GM12878 (cell line): ENCODE data around the gene DOCK7. TPM values are rescaled to one million over a fixed set of nuclear protein-coding genes. Genes with fewer than 3 reads are reported as not detected.

ENCODE experiments used
- ATAC-seq: fragments of 200-7000 bp; cut with Tn5 transposase; 3 replicates; pipeline ENCODE4 v1.9.1; 2020; ENCODE audit warnings: mild to moderate bottlenecking, moderate library complexity
- BruUV-seq: library from RNA; stranded (reverse); fragments of 400-500 nt; replicated peaks from 2 replicates; lab custom pipeline; 2021; lab: Mats Ljungman, UMichigan
- CTCF ChIA-PET: fragments of 300-600 bp; sonication (Branson Sonifier 250); formaldehyde crosslinking; extraction: SDS; loops from one replicate; lab custom pipeline; 2021; ENCODE audit warnings: inconsistent platforms; lab: Yijun Ruan, JAX
- POLR2A ChIA-PET: fragments of 350-600 bp; formaldehyde crosslinking; extraction: SDS; loops from one replicate; lab custom pipeline; 2021; ENCODE audit warnings: inconsistent platforms; lab: Charles Lee
- RAD21 ChIA-PET: fragments of 300-600 bp; sonication (Branson Sonifier 250); formaldehyde crosslinking; loops from one replicate; lab custom pipeline; 2023; ENCODE audit warnings: antibody characterized with exemption; ENCODE audit not compliant: unreplicated experiment; lab: Charles Lee
- SMC1A ChIA-PET: fragments of 300-600 bp; sonication (Branson Sonifier 250); formaldehyde crosslinking; loops from one replicate; lab custom pipeline; 2023; ENCODE audit not compliant: unreplicated experiment, uncharacterized antibody; lab: Charles Lee
- DNase-seq: peaks from one replicate; pipeline ENCODE4 v3.0.0-alpha.2; 2011; ENCODE audit warnings: low read depth, low spot score
- FAIRE-seq: peaks from 3 replicates; lab custom pipeline; 2011; peaks lifted over from hg19 to GRCh38; lab: Jason Lieb, UNC
- H2AFZ ChIP-seq: 2 replicates; pipeline ENCODE4 v1.6.0; 2011; ENCODE audit warnings: low read depth, low read length, control low read depth; ENCODE audit not compliant: control insufficient read depth
- H3K27ac ChIP-seq: 2 replicates; pipeline ENCODE4 v1.5.1; 2011; ENCODE audit warnings: control low read depth; ENCODE audit not compliant: control insufficient read depth, insufficient read depth
- H3K27me3 ChIP-seq, 2 experiments: replicated peaks in 1 of 2; 2 replicates each; pipeline versions ENCODE4 v1.6.0 to v1.6.1; 2011; ENCODE audit warnings: low read length in 1 of 2; ENCODE audit not compliant: control insufficient read depth in 2 of 2, insufficient read depth in 2 of 2
- H3K36me3 ChIP-seq, 2 experiments: 2 replicates each; pipeline ENCODE4 v1.5.1; 2011; ENCODE audit warnings: low read length in 1 of 2; ENCODE audit not compliant: control insufficient read depth in 2 of 2, insufficient read depth in 2 of 2
- H3K4me1 ChIP-seq: 2 replicates; pipeline ENCODE4 v1.6.1; 2011; ENCODE audit warnings: mild to moderate bottlenecking, low read length, moderate library complexity, mixed read lengths; ENCODE audit not compliant: control insufficient read depth, insufficient read depth
- H3K4me2 ChIP-seq: 2 replicates; pipeline ENCODE4 v1.6.0; 2011; ENCODE audit warnings: control low read depth; ENCODE audit not compliant: control insufficient read depth, insufficient read depth
- H3K4me3 ChIP-seq: fragments of 200-600 bp; sonication (generic); 2 replicates; pipeline ENCODE4 v1.5.1; 2016
- H3K79me2 ChIP-seq: 2 replicates; pipeline ENCODE4 v1.6.0; 2011; ENCODE audit warnings: low read length; ENCODE audit not compliant: control insufficient read depth, insufficient read depth
- H3K9ac ChIP-seq: 2 replicates; pipeline ENCODE4 v1.8.0; 2011; ENCODE audit warnings: low read length, control low read depth, mixed read lengths; ENCODE audit not compliant: control insufficient read depth, insufficient read depth
- H3K9me3 ChIP-seq: replicated peaks from 3 replicates; pipeline ENCODE4 v1.5.1; 2011; ENCODE audit warnings: mild to moderate bottlenecking, low read length; ENCODE audit not compliant: control insufficient read depth, insufficient read depth
- H4K20me1 ChIP-seq: 2 replicates; pipeline ENCODE4 v1.6.0; 2011; ENCODE audit not compliant: control insufficient read depth, insufficient read depth
- CTCF ChIP-seq, 3 experiments: IDR thresholded peaks in 2 of 3; conservative IDR thresholded peaks in 1 of 3; 2 replicates each; pipeline ENCODE4 v1.5.1; 2011; ENCODE audit warnings: low read depth in 3 of 3, low read length in 3 of 3, mild to moderate bottlenecking in 3 of 3, control low read depth in 2 of 3, moderate library complexity in 2 of 3, inconsistent platforms in 1 of 3, mixed read lengths in 1 of 3; ENCODE audit not compliant: control insufficient read depth in 2 of 3, insufficient read depth in 1 of 3; ENCODE audit errors: extremely low read depth in 1 of 3
- KDM1A ChIP-seq: fragments of 200-600 bp; sonication (generic); IDR thresholded peaks from 2 replicates; pipeline ENCODE4 v1.6.1; 2016; ENCODE audit warnings: borderline replicate concordance
- MEF2B ChIP-seq: fragments of 450-650 bp; IDR thresholded peaks from 2 replicates; pipeline ENCODE4 v1.6.1; 2018; ENCODE audit warnings: mild to moderate bottlenecking, moderate library complexity; ENCODE audit not compliant: partially characterized antibody, poor library complexity, severe bottlenecking
- RAD21 ChIP-seq: IDR thresholded peaks from 2 replicates; pipeline ENCODE4 v1.6.1; 2011; ENCODE audit warnings: mild to moderate bottlenecking, low read depth, low read length, moderate library complexity; ENCODE audit not compliant: insufficient read depth
- SMAD1 ChIP-seq: fragments of 450-650 bp; IDR thresholded peaks from 2 replicates; pipeline ENCODE4 v1.6.1; 2018; ENCODE audit warnings: mild to moderate bottlenecking, low read depth; ENCODE audit not compliant: partially characterized antibody
- SMC3 ChIP-seq: IDR thresholded peaks from 2 replicates; pipeline ENCODE4 v1.6.1; 2011; ENCODE audit warnings: low read length, improper control_type of control experiment, borderline replicate concordance
- ZNF592 ChIP-seq: fragments of 450-650 bp; IDR thresholded peaks from 2 replicates; pipeline ENCODE4 v1.6.1; 2017; ENCODE audit warnings: mild to moderate bottlenecking, moderate library complexity
- WGBS: methylation state at CpG from one replicate; pipeline ENCODE4 v1.1.6; 2016; ENCODE audit warnings: low lambda C conversion rate; ENCODE audit not compliant: insufficient replicate concordance, insufficient coverage; ENCODE audit errors: missing lambda C conversion rate; 5-methylcytosine and 5-hydroxymethylcytosine counted together
- in situ Hi-C: fragments of 300-500 bp; cut with MboI; formaldehyde crosslinking; loops from 9 replicates; pipeline ENCODE4 v1.14.3; 2018; ENCODE audit warnings: mixed read lengths
- intact Hi-C: fragments of 100-400 bp; cut with micrococcal nuclease; formaldehyde crosslinking; loops from one replicate; pipeline ENCODE4 v1.14.2; 2022; ENCODE audit not compliant: unreplicated experiment
- polyA plus RNA-seq, 11 experiments: library from polyadenylated mRNA; depleted of rRNA in 4 of 11; unstranded in 6 of 11; stranded (reverse) in 5 of 11; fragments of >200 nt; fragmentation: Nextera tagmentation in 4 of 11; fragmentation: Illumina TruSeq in 1 of 11; extraction: Ambion mirVana in 4 of 11; extraction: Trizol in 1 of 11; gene quantifications; 1 replicate in 1 of 11; 2 replicates in 10 of 11; pipeline versions ENCODE4 v1.2.1 to v1.2.3, GENCODE V29; 2011 to 2016; ENCODE audit warnings: inconsistent platforms in 2 of 11, missing spikeins in 2 of 11, low read depth in 1 of 11
- total RNA-seq, 4 experiments: library from RNA; depleted of rRNA in 3 of 4; stranded (reverse); fragments of >200 nt in 3 of 4; fragmentation: Illumina TruSeq in 1 of 4; extraction: Trizol in 1 of 4; gene quantifications; 2 replicates each; pipeline versions ENCODE4 v1.2.1 to v1.2.3, GENCODE V29; 2013 to 2021
- TF ChIP-seq, protein P1 (sequence below): fragments of 450-650 bp; formaldehyde crosslinking; IDR thresholded peaks from 2 replicates; pipeline ENCODE4 v1.4.0; 2020; ENCODE audit warnings: mild to moderate bottlenecking, moderate library complexity

Gene DOCK7
- total and polyA plus RNA-seq, 10 of the 15 experiments (the other 5 are each of a cell fraction or from before 2014, with no cell fraction given) = 4.8 to 34.6 (median 26.9) TPM

- WGBS = 39% methylated on average over 1 of the region's 1 CpG
- Histone ChIP-seq H2AFZ (no peak overlapping the region), H3K79me2 (no peaks in the 10 kb centered on the region), H3K27ac (no peak overlapping the region), H3K4me2 (no peak overlapping the region), H3K9me3 (no peaks in the 10 kb centered on the region), H3K27me3 (no peaks in the 10 kb centered on the region), H3K4me1 (no peaks in the 10 kb centered on the region), H3K36me3 (peaks cover 0 to 3% of the 10 kb centered on the region in 2 experiments; a peak in 1 of 4 replicates), H3K9ac (no peak overlapping the region), H3K4me3 (no peak overlapping the region), H4K20me1 (no peaks in the 10 kb centered on the region)
- FAIRE-seq (peak; percentile 59), DNase-seq (peak; percentile 9), ATAC-seq (peak; percentile 68)
- ChIA-PET SMC1A (interaction anchor here (0.6 to 7.6 kb wide), 31 partner anchors 9 to 333 kb away, joined by 3 to 186 read pairs (median 4); partner anchors contain the start of gene DOCK7), RAD21 (interaction anchor here (0.6 to 5.5 kb wide), 14 partner anchors 8 to 333 kb away, joined by 3 to 156 read pairs (median 4); no protein-coding TSS in a partner anchor), CTCF (interaction anchor here (0.5 to 11.2 kb wide), 43 partner anchors 8 to 345 kb away, joined by 3 to 305 read pairs (median 4); partner anchors contain the start of gene ATG4C), POLR2A (interaction anchor here (0.6 kb wide), 1 partner anchor 31 kb away, joined by 3 read pairs; no protein-coding TSS in a partner anchor)
- in situ Hi-C loops = loop anchor here (5.0 kb wide), 1 partner anchor 239 kb away; no protein-coding TSS in a partner anchor
- no TSS peak for BruUV-seq
- TF ChIP-seq, protein P1, sequence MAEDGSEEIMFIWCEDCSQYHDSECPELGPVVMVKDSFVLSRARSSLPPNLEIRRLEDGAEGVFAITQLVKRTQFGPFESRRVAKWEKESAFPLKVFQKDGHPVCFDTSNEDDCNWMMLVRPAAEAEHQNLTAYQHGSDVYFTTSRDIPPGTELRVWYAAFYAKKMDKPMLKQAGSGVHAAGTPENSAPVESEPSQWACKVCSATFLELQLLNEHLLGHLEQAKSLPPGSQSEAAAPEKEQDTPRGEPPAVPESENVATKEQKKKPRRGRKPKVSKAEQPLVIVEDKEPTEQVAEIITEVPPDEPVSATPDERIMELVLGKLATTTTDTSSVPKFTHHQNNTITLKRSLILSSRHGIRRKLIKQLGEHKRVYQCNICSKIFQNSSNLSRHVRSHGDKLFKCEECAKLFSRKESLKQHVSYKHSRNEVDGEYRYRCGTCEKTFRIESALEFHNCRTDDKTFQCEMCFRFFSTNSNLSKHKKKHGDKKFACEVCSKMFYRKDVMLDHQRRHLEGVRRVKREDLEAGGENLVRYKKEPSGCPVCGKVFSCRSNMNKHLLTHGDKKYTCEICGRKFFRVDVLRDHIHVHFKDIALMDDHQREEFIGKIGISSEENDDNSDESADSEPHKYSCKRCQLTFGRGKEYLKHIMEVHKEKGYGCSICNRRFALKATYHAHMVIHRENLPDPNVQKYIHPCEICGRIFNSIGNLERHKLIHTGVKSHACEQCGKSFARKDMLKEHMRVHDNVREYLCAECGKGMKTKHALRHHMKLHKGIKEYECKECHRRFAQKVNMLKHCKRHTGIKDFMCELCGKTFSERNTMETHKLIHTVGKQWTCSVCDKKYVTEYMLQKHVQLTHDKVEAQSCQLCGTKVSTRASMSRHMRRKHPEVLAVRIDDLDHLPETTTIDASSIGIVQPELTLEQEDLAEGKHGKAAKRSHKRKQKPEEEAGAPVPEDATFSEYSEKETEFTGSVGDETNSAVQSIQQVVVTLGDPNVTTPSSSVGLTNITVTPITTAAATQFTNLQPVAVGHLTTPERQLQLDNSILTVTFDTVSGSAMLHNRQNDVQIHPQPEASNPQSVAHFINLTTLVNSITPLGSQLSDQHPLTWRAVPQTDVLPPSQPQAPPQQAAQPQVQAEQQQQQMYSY (CRISPR knock-in tag) = no peak
- no peak for TF ChIP-seq ZNF592
- TF ChIP-seq SMAD1 = no peak
- TF ChIP-seq RAD21 = peak; percentile 88
- TF ChIP-seq MEF2B = no peak
- TF ChIP-seq CTCF (IDR thresholded peaks at IDR 0.05 in 2 of 3, conservative IDR thresholded peaks at IDR 0.05 in 1 of 3; ENCODE audit: control insufficient read depth in 2 of 3, extremely low read depth in 1 of 3, insufficient read depth in 1 of 3, low read depth in 3 of 3, low read length in 3 of 3) = peak; percentile 58 to 68 (median 60)
- peak; percentile 85 for TF ChIP-seq SMC3
- TF ChIP-seq KDM1A = no peak
- intact Hi-C loops = loop anchor here (1.0 to 10.0 kb wide), 2 partner anchors 238 to 337 kb away; no protein-coding TSS in a partner anchor
These were observed 179.9 kb downstream of the DOCK7 start for GRCh38 chr1:62508187-62508758.
